Left ventricle myocardium inferior (tissue), 1 donor: ENCODE measurements around the gene RNLS. TPM values are rescaled to one million over a fixed set of nuclear protein-coding genes. Genes with fewer than 3 reads are reported as not detected.
A peak's percentile ranks its signal among the peaks of the same experiment; 100 is the strongest.

Experiments
- DNase-seq: peaks from one replicate; pipeline ENCODE4 v3.0.0-alpha.2; 2020
- H3K27ac ChIP-seq: fragments of 200-600 bp; replicated peaks from 2 replicates; pipeline ENCODE4 v1.8.0; 2021
- H3K27me3 ChIP-seq: fragments of 200-600 bp; 2 replicates; pipeline ENCODE4 v1.8.0; 2021; ENCODE audit warnings: low read depth
- H3K36me3 ChIP-seq: fragments of 200-600 bp; 2 replicates; pipeline ENCODE4 v1.8.0; 2021
- H3K4me1 ChIP-seq: fragments of 200-600 bp; 2 replicates; pipeline ENCODE4 v1.8.0; 2021
- H3K4me3 ChIP-seq: fragments of 200-600 bp; 2 replicates; pipeline ENCODE4 v1.8.0; 2021; ENCODE audit warnings: mild to moderate bottlenecking, moderate library complexity
- H3K9me3 ChIP-seq: fragments of 200-600 bp; replicated peaks from 2 replicates; pipeline ENCODE4 v1.8.0; 2021
- intact Hi-C: fragments of 100-400 bp; cut with micrococcal nuclease; formaldehyde crosslinking; loops from one replicate; pipeline ENCODE4 v1.11.0; 2022
- total RNA-seq: library from RNA; stranded (reverse); fragmentation: NEBNext Ultra II Directional; extraction: Animal tissue kit (Norgen Biotek cat#: 25700); gene quantifications from one replicate; pipeline ENCODE4 v1.2.1, GENCODE V29; 2021
- TF ChIP-seq, protein P1 (sequence below): fragments of 200-600 bp; IDR thresholded peaks from 2 replicates; pipeline ENCODE4 v1.8.0; 2021; ENCODE audit warnings: antibody characterized with exemption, mild to moderate bottlenecking, borderline replicate concordance
- donor health status: DM: no; HTN: yes; CAD: no; lungs with severe emphysema.

Gene RNLS
- total RNA-seq, 1 donor from 2014 or later: 14.3 TPM

GRCh38 chr10:88246675-88247074, 336.4 kb downstream of the RNLS start:
- Histone ChIP-seq H3K4me1 (peaks cover 50% of the 10 kb centered on the region), H3K9me3 (no peaks in the 10 kb centered on the region)

DNA sequence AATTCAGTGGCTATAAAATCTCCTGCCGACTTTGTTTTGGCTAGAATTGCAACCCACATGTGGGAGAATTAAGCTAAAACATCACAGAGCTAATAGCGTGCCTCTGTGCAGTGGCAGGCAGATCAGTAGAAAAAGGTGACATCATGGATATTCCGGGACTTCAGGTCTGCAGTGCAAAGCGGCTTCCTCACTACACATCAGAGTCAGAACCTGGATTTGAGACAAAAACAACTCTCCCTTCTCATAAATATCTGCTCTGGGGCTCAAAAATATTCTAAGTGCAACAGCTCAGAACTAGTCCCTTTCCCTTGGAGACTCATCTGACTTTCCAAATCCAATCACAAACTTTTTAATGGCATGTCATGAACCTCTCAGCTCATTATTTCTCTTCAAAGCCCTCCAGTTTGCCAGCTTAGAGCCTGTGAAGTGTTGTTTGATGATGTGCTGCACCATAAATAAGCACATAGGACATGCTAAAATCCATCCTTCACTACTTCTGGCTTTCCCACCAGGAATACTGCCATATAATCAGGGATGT, 337.1 kb downstream of the RNLS start:
- Histone ChIP-seq H3K27ac (peak overlapping the region; percentile 90), H3K4me3 (peak overlapping the region; percentile 42), H3K4me1 (peaks cover 54% of the 10 kb centered on the region), H3K9me3 (no peaks in the 10 kb centered on the region), H3K36me3 (no peaks in the 10 kb centered on the region), H3K27me3 (no peaks in the 10 kb centered on the region)
- DNase-seq: no peak
- intact Hi-C loops: no loop called here
- TF ChIP-seq, protein P1, sequence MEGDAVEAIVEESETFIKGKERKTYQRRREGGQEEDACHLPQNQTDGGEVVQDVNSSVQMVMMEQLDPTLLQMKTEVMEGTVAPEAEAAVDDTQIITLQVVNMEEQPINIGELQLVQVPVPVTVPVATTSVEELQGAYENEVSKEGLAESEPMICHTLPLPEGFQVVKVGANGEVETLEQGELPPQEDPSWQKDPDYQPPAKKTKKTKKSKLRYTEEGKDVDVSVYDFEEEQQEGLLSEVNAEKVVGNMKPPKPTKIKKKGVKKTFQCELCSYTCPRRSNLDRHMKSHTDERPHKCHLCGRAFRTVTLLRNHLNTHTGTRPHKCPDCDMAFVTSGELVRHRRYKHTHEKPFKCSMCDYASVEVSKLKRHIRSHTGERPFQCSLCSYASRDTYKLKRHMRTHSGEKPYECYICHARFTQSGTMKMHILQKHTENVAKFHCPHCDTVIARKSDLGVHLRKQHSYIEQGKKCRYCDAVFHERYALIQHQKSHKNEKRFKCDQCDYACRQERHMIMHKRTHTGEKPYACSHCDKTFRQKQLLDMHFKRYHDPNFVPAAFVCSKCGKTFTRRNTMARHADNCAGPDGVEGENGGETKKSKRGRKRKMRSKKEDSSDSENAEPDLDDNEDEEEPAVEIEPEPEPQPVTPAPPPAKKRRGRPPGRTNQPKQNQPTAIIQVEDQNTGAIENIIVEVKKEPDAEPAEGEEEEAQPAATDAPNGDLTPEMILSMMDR: no peak

More at GRCh38 chr10:88246675-88247074, 336.4 kb downstream of the RNLS start:
- Histone ChIP-seq H3K4me3 (no peak overlapping the region), H3K36me3 (no peaks in the 10 kb centered on the region), H3K27ac (peak overlapping the region; percentile 90), H3K27me3 (no peaks in the 10 kb centered on the region)
- intact Hi-C loops: no loop called here
- no peak for DNase-seq
- TF ChIP-seq, protein P1: no peak

- Histone ChIP-seq H3K27me3 (no peaks in the 10 kb centered on the region), H3K4me1 (peaks cover 54% of the 10 kb centered on the region), H3K27ac (peak overlapping the region; percentile 90), H3K9me3 (no peaks in the 10 kb centered on the region), H3K36me3 (no peaks in the 10 kb centered on the region), H3K4me3 (no peak overlapping the region)
- DNase-seq: no peak
- intact Hi-C loops: no loop called here
- TF ChIP-seq, protein P1: no peak
Observed at GRCh38 chr10:88244781-88245625, 338.1 kb downstream of the RNLS start.

DNA sequence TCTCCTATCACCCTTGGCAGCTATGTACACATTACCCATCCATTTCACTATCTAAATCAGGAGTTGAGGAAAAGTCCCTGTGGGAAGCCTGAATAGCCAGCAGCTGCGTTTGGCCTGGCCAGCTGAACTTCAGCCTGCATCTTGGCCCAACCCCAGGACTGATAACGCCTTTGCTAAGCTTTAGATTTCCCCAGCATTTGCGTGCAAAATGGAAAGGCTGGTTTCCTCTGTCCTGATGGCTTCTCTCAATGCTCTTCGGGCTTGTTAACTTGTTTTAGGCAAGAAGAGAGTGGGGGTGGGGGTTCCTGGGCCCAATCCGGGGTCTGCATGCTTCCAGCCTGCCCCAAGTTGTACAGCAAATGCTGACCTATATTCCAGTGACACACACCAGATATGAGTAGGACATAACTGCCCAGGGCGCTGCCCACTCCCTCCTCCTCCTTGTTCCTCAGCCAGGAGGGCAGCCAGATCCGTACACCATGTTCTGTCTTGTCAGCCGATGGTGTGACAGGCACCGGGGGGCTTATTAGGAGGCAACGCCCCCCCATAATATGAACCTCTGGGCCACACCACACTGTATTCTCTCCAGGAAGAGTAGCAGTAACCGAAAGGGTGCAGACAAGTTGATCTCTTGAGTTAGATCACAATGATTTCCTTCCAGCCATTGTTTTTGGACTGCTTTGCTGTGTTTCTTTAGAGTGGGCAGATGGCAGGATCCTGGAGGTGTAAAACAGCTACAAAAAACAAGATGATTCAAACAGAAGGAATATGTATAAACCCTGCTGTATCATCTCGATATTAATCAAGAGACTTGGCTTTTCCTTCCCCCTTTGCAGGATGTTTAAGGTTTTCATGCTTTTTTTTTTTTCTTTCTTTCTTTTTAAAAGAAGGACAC, 339.0 kb downstream of the RNLS start:
- Histone ChIP-seq H3K4me3 (peak overlapping the region; percentile 48), H3K27me3 (no peaks in the 10 kb centered on the region), H3K36me3 (no peaks in the 10 kb centered on the region), H3K4me1 (peaks cover 57% of the 10 kb centered on the region), H3K27ac (peak overlapping the region; percentile 90), H3K9me3 (no peaks in the 10 kb centered on the region)
- peak; percentile 87 for DNase-seq
- TF ChIP-seq, protein P1: no peak
- intact Hi-C loops: no loop called here

- intact Hi-C loops: no loop called here
- Histone ChIP-seq H3K27ac (peak overlapping the region; percentile 90), H3K4me3 (peak overlapping the region; percentile 48), H3K9me3 (no peaks in the 10 kb centered on the region), H3K36me3 (no peaks in the 10 kb centered on the region), H3K27me3 (no peaks in the 10 kb centered on the region), H3K4me1 (peaks cover 66% of the 10 kb centered on the region)
- TF ChIP-seq, protein P1: no peak
- DNase-seq: no peak
Observed at GRCh38 chr10:88243202-88243744, 339.8 kb downstream of the RNLS start.
